T follicular helper cell (primary cell): Measurements from ENCODE around the gene MTCH2.
A peak's percentile ranks its signal among the peaks of the same experiment; 100 is the strongest.

Experiments
- DNase-seq: peaks from one replicate; pipeline ENCODE4 v3.0.0-alpha.2; 2020; ENCODE audit warnings: low read depth

MTCH2 gene

DNA sequence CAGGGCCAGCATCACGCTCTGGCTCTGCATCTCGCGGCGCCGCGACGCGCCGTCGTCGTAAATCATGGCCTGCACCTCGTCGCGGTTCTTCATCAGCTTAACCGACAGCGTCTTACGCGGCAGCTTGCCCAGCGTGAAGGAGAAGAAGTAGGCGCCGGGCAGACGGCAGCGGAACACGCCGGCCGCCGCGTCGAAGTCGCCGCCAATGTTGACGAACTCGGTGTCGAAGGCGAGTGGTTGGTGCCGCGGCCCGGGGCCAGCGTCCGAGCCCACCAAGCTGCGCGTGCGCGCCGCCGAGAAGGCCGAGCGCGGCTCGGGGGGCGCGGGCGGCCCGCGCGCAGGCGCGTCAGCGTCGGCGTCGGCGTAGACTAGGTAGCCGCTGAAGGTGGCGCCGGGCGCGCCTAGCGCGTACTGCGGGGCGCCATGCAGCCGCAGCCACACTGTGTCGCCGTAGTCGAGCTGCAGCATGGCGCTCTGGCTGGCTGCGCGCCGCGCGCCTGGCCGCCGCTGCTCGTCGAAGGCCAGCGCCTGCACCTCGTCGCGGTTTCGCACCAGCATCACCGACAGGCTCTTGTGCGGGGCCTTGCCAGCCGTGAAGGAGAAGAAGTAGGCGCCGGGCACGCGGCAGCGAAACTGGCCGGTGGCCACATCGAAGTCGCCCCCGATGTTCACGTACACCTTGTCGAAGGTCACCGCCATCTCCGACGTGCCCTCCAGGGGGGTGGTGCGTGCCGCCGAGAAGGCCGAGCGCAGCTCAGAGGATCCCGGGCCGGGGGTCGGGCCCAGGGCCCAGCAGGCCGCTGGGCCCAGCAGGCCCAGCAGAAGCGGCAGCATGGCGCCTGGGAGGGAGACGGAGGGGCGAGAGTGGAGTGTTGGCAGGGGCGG is 52.1 kb downstream of the MTCH2 start:
- no peak for DNase-seq

DNA sequence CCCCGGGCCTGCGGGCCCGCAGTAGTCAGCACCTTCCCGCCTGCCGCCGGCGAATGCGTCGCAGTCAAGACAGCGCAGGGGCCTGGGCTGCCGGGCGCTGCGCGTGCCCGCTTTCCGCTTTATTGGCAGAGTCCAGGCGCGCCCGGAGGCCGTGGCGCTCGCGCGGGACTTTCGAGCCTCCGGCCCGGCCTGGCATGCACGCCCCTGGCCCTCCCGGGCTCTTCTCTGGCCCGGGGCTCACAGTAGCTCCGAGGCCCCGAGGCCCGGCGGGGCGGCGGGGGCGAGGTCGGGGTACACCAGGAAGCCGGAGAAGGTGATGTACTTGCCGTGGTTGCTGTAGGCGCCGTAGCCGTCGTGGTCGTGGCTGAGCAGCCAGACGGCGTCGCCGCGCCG is 52.8 kb downstream of the MTCH2 start:
- DNase-seq: no peak

DNA sequence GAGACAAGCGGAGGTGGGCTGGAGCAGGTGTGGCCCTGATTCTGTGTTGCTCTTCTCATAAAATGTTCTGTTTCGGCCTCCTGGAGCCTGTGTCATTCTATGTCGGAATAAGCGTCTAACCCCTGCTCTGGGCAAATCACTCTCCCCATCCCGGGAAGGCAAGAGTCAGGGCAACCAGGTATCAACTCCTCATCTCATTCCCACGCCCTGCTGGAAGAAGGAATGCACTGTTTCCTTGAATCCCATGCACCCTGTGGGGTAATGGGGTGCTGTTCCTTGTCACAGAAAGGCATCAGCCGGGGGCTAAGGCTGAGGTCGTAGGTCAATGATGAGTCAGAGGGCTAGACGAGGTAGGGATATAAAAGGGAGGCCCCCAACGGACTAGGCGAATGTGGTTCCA is 53.2 kb downstream of the MTCH2 start:
- no peak for DNase-seq

DNA sequence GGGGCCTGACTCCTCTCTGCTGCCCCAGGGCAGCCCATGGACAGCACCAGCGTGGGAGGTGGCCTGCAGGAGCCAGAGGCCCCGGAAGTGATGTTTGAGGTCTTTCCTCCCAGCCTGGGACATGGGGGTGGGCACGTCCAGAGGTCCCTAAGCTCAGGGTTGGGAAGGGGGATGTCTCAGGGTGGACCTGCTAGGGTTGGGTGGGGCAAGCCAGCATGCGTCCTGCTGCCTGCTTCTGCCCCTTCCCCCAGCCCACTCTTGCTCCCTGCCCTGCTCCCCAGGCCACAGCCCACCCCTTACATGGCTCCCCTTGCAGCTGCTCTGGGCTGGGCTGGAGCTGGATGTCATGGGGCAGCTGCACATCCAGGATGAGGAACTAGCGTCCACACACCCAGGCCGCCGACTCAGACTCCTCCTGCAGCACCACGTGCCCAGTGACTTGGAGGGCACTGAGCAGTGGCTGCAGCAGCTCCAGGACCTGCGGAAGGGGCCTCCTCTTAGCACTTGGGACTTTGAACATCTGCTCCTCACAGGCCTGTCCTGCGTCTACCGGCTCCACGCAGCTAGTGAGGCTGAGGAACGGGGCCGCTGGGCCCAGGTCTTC is 54.5 kb downstream of the MTCH2 start:
- no peak for DNase-seq

DNA sequence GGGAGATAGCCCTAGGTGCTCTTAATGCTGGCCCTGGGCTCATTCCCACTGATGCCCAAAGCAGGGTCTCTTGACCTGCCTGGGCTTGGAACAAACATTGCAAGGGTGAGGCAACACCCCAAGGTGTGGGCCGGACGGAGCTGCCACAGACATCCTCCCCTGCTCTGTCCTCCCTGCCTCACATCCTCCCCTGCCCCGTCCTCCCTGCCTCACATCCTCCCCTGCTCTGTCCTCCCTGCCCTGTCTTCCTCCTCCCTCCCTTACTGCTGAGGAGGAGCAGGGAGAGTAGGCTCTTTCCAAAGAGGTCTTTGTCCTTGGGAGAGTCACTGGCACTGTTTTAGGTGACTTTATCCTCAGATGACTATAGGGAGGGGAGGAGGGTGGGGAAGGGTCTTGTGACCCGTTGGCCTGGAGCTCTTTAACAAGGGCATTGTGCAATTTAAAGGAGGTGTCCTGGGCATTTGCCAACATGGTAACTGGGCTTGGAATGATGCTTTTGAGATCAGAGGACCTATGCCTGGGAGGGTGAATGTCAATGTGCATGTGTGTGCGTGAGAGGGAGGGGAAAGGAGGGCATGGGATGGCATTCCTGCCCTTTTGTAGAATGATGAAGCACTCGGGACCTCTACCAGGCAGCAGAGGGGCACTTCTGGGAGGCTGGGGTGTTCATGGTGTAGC is 55.2 kb downstream of the MTCH2 start:
- DNase-seq: no peak

DNA sequence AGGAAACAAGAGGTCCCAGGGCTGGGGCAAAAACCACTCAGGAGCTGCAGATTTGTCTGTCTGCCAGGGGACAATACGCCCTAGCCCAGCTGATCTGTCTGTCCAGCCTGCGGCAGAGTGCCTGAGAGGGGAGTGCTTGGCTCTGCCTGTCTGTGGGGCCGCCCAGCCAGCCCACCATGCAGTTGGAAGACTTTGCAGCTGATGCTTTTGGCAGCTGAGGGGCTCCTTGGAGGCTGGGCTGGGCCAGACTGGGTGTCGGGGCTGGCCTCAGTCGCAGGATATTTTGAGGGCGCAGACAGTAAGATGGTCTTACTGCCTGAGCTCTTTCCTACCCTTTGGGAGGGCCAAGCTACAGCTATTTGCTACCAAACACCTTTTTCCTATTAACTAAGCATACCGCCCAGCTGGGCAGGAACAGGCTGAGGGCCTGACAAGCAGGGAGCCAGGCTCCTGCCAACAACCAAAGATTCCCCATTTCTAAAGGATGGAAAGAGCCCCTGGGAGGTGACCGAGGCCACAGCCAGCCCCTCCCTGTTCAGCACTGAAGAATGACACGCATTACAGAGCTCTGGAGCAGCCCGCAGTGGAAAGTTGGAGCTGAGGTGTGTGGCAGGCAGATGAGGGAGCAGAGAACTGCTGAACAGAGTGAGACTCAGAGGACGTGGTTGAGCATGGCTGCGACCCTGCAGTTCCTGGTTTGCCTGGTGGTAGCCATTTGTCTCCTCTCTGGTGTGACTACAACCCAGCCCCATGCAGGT is 56.1 kb downstream of the MTCH2 start, which contains the start of gene FAM180B:
TSS of gene FAM180B (plus strand) at position 581 of the 758 bp plus-strand sequence. CDS start at position 672, 91 bp downstream.
- DNase-seq: no peak

DNA sequence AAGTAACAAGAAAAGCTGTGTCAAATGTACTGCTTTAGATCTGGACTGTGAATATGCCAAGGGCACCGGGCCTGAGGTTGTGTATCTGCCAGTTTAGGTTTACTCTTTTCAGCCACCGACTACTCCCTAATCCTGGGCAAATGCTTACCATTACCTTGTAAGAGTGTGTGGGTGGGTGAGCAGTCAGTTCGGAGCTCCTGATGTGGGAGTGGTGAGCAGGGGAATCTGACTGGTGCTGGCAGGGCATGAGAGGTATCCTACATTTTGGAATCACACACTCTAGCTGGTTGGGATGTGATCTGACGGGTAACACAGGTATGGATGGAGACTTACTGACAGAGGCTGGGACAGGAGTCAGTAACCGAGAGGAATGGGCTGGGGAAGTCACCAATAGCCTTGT is 58.5 kb downstream of the MTCH2 start:
- DNase-seq: no peak

DNA sequence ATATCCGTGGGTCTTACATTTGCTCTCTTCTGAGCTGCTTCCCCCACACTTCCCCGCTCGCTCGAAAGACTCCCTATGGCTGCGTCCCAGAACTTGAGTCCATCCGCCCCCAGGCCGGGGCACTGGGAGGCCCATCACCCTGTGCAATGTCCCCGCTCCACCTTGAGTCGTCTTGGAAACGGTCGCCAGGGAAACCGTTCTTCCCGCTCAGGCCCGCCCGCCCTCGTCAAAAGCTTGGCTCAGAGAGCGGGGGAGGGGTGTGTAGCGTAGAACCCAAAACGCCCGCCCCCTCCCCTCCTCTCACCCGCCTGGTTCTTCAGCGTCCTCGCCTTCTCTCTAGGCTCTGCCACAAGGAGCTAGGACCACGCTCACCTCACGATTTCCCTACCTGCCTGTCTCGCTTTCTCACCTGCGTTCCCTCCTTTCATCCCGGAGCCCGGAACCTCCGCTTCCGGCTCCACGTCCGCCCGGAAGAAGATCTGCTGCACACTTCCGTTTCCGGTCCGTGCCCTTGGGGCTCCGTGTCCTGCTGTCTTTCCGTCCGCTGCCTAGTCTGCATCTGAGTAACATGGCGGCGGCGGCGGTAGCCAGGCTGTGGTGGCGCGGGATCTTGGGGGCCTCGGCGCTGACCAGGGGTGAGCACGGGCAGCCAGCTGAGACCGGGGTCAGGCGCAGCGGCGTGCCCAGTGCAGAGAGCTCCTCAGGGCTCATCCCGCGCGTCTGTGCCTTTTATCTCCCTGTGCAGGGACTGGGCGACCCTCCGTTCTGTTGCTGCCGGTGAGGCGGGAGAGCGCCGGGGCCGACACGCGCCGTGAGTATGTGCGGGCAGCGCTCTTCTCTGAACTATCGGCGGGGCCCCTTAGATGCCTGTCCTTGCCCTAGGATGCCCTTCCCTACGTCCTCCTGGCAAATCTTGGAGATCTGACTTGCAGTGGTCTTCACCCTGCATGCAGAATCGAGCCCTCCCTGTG is 63.5 kb downstream of the MTCH2 start, which contains the start of the genes KBTBD4 and NDUFS3:
TSS of gene KBTBD4 (minus strand) at position 447 of the 971 bp plus-strand sequence. CDS start at position 428, 19 bp downstream.
TSS of gene NDUFS3 (plus strand) at position 551 of the 971 bp plus-strand sequence. CDS start at position 569, 18 bp downstream.
- DNase-seq: peak; percentile 84

DNA sequence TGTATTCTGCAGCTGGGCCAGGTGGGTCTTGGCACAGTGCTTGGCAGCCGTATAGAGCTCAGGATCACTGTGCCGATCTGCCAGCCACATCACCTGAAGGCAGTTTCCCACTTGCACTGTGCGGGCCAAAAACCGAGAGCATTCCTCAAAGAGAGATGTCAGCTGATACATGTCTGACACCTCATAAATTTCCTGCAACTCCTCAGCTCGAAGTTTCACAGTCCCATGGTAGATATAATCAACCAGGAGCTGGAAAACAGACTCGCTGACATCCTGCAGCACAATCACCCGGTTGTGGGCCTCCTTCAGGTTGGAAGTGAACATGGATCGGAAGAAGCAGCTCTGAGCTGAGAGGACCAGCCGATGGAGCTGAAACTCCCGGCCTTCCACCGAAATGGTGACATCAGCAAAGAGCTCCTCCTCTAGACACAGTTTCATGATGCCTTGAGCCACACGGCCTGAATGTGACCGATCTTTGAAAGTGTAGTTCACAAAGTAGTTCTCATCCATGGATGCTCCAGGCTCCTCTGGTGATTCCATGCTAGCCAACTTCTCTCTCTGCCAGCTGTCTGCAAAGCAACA is 64.8 kb downstream of the MTCH2 start:
- DNase-seq: no peak

DNA sequence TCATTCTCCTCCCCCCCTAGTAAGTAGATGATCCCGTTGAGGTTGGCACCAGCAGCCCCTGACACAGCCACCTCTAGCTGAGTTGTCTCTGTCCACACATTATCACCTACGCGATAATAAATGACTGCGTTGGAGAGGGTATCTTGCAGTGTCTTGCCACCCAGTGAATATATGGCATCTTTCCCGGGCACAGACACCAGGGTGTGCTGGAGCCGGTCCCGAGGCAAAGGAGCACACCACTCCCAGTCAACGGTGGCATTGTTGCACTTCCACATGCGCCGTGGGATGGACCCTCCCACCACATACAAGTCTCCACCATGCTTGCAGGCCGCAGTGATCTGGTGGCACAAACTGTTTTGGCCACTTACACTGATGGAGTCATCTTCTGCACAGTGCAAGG is 69.0 kb downstream of the MTCH2 start:
- DNase-seq: no peak

DNA sequence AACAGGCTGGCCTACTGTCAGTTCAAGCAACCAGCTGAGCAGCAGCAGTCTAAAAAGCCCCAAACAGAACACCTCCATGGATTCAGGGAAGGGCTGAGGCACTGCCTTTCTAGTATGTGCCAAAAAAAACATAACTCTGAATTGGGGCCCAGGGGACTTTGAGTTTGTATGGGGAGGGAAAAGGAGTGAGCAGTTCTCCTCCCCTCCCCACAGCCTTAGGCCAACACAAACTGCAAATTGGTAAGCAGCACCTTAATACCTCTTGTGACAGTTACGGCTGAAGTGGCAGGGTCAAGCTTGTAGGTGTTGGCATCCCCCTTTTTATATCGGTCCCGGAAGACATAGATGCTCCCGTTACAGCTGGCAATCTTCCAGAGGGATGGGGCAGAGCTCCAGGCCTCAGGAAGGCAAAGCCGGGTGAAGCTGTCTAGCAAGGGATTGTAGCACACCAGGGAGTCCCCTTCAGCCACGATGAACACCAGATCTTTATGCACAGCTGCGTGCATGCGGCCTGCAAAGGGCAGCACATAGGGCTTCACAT is 69.6 kb downstream of the MTCH2 start:
- DNase-seq: no peak

DNA sequence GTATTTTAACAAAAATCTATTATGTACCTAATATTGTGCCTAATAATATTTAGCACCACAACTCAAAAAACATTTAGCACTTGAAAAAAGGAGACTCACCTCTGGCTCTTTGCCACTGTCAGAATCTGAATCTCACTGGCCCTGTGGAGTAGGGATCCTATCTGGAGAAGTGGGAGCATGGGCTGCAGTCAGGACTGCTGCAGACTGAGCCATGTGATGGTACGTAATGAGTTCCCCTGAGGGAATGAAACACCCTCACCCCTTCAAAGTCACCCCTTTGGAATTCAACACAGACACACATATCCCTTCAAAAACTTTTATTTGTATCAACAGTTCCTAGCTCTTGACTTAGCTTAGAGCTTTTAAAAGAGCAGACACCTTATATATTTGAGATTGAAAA is 70.5 kb downstream of the MTCH2 start:
- no peak for DNase-seq

DNA sequence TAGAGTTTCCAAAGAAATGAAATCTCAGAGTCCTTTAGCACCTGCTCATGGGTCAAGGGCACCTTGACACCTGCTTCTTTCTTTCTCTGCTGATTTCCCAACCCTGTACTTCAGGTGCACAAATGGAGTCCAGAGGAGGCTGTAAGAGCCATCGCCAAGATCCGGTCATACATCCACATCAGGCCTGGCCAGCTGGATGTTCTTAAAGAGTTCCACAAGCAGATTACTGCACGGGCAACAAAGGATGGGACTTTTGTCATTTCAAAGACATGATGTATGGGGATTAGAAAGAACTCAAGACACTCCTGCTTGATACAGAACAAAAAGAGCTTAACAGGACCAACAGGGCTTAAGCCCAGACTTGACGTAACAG is 71.0 kb downstream of the MTCH2 start:
- DNase-seq: no peak

DNA sequence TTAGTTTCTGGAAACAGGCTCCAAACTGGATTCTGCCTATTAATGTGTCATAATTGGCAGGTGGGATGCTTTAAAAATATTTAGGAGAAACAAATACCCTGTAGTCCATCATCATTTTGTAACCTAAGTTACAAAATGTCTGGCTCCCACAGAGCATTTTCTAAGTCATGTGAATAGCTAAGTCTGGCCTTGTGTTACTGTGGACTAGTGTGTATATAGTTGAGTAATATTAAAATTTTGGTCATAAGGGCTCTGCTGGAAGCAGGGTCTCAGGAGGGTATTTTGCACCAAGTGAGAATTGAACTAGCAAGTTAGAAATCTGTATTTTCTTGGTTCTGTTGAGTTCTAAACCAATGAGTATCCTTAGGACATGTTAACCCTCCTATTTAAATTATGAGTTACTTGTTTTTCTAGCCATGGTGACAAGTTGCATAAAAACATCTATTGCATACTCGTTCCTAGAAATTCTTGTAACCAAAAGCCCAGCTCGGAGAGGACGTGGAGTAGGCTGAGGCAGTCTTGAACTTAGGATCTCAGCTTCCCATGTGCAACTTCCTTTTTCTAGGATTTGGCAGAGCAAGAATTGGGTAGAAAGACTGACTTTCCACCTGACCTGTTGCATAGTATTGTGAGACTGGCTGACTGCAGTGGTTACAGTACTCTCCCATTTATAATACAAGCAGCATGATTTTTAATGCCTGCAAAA is 71.6 kb downstream of the MTCH2 start:
- no peak for DNase-seq

DNA sequence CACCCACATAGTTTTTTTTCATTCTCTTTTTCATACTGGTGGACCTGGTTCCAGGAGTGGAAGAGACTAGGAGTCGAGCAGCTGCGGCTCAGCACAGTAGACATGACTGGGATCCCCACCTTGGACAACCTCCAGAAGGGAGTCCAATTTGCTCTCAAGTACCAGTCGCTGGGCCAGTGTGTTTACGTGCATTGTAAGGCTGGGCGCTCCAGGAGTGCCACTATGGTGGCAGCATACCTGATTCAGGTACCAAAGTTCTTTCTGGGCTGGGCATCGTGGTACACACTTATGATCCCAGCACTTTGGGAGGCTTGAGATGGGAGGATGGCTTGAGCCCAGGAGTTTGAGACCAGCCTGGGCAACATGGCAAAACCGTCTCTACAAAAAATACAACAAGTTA is 72.7 kb downstream of the MTCH2 start:
- DNase-seq: no peak
